ENCODE data around the gene TTLL6.

TTLL6 gene

DNA sequence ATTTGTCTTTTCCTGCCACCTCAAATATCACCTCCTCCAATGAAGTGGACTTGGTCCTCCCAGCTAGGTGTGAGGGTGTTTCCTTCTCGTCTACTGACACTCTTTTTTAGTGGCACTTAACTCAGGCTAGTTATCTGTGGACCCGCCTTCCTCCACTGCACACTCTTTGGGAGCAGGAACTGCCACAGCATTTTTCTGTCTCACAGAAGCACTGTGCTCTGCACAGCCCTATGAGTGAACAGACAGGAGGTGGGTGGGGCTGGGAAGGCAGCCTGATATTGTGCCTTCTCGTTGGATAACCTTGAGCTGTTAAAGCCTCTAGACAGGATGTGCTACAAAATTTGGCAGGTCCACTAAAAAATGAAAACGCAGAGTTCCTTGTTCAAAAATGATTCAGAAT is 56.6 kb downstream of the TTLL6 start:
- POLR2A ChIA-PET = no interaction called here

DNA sequence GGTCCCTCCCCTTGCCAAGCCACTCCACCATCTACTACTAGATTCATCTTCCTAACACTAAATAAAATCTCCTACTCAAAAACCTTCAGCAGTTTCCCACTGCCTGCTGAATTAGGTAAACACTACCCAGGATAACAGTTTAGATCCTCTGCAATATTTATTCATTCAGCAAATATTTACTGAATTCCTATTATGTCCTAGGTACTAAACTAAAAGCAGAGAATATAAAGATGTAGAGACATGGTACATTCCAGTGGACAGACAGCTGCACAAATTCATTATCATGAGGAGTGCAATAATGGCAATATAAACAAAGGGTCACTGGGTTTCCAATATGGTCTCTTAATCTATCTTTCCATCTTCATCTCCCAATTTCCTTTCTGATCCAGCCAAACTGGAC is 57.7 kb downstream of the TTLL6 start:
- ChIA-PET POLR2A (no interaction called here), CTCF (interaction anchor here (1.1 to 1.6 kb wide), 2 partner anchors 8 to 36 kb away, joined by 3 to 4 read pairs; partner anchors contain the start of gene PRAC2)
- no peak overlapping the region for H3K4me3 ChIP-seq (ENCODE audit: low read depth, low read length)
- no peak for DNase-seq (ENCODE audit: low read depth, low spot score)
- TF ChIP-seq, protein P1, sequence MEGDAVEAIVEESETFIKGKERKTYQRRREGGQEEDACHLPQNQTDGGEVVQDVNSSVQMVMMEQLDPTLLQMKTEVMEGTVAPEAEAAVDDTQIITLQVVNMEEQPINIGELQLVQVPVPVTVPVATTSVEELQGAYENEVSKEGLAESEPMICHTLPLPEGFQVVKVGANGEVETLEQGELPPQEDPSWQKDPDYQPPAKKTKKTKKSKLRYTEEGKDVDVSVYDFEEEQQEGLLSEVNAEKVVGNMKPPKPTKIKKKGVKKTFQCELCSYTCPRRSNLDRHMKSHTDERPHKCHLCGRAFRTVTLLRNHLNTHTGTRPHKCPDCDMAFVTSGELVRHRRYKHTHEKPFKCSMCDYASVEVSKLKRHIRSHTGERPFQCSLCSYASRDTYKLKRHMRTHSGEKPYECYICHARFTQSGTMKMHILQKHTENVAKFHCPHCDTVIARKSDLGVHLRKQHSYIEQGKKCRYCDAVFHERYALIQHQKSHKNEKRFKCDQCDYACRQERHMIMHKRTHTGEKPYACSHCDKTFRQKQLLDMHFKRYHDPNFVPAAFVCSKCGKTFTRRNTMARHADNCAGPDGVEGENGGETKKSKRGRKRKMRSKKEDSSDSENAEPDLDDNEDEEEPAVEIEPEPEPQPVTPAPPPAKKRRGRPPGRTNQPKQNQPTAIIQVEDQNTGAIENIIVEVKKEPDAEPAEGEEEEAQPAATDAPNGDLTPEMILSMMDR (IDR thresholded peaks at IDR 0.05; ENCODE audit: insufficient read depth, low read length, missing control alignments) = no peak

More for the DNA sequence above, 56.6 kb downstream of the TTLL6 start:
- TF ChIP-seq, protein P1 (IDR thresholded peaks at IDR 0.05; ENCODE audit: insufficient read depth, low read length, missing control alignments) = no peak
- no peak overlapping the region for H3K4me3 ChIP-seq (ENCODE audit: low read depth, low read length)
- DNase-seq (ENCODE audit: low read depth, low spot score) = no peak
- CTCF ChIA-PET = interaction anchor here (0.9 to 1.6 kb wide), 2 partner anchors 30 to 118 kb away, joined by 3 to 5 read pairs; no protein-coding TSS in a partner anchor

DNA sequence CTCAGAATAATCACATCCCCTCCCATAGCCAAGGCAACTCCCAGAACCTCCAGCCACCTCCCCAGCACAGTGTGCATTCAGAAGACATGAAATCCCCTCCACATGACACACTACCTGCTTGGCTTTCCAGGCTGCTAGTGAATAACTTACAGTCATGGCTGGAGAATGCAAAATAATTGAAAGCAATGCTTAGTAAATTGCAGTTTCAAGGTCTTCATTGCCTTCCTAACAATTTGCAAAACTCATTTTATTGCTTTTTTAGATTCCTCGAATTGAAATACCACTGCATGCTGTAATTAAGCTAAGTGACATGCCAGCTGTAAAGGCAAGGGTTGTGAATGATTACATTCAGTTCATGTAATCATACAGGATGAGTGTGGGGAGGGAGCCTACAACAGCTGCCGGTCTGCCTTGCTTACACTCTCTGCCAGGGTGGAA is 59.5 kb downstream of the TTLL6 start:
- CTCF ChIA-PET = interaction anchor here (1.0 to 1.8 kb wide), 4 partner anchors 33 to 58 kb away, joined by 3 to 7 read pairs (median 3); partner anchors contain the start of gene PRAC2
- DNase-seq (ENCODE audit: low read depth, low spot score) = no peak
- TF ChIP-seq, protein P1 (IDR thresholded peaks at IDR 0.05; ENCODE audit: insufficient read depth, low read length, missing control alignments) = no peak
- POLR2A ChIA-PET = interaction anchor here (1.1 kb wide), 1 partner anchor 113 kb away, joined by 3 read pairs; no protein-coding TSS in a partner anchor
- H3K4me3 ChIP-seq (ENCODE audit: low read depth, low read length) = no peak overlapping the region

DNA sequence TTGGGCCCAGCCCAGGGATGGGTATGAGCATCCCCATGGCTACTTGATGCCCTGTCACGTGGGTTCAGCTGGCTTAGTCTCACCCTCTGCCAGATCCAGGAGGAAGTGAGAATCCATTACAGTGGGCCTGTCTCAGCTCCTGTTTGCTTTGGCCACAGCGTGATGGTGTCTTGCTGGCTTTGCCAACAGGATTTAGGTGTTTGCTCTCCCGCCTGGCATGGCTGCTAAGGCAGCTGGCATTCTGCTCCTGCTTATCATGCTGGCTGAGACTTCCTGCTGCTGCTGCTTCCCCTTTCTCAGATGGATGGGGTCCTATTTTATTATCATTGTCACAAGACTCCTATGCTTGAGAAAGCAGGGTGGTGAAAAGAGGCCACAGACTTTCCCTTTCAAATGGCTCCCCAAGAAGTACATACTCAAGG is 60.2 kb downstream of the TTLL6 start:
- TF ChIP-seq, protein P1 (IDR thresholded peaks at IDR 0.05; ENCODE audit: insufficient read depth, low read length, missing control alignments) = no peak
- ChIA-PET POLR2A (no interaction called here), CTCF (no interaction called here)
- DNase-seq (ENCODE audit: low read depth, low spot score) = no peak
- H3K4me3 ChIP-seq (ENCODE audit: low read depth, low read length) = no peak overlapping the region

DNA sequence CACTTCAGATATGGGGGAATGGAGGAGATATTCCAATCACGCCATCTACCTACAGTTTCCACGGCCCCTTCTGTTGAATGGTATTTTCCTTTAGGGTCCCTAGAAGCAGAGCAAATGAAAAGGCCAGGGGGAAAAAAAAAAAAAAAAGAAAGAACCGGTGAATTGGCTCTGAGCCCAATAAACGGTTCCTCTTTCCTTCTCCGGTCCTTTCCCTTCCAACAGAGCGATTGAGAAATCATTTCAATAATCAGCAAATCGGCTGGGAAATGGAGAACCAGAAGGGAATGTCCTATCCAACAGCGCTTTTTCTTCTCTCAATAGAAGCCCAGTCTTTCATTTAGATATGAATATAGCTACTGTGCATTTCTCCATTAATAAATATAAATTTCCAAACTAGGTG is 61.7 kb downstream of the TTLL6 start:
- ChIA-PET POLR2A (no interaction called here), CTCF (interaction anchor here (0.7 to 2.0 kb wide), 7 partner anchors 9 to 76 kb away, joined by 3 to 5 read pairs (median 3); no protein-coding TSS in a partner anchor)
- TF ChIP-seq, protein P1 (IDR thresholded peaks at IDR 0.05; ENCODE audit: insufficient read depth, low read length, missing control alignments) = no peak
- H3K4me3 ChIP-seq (ENCODE audit: low read depth, low read length) = no peak overlapping the region
- no peak for DNase-seq (ENCODE audit: low read depth, low spot score)

DNA sequence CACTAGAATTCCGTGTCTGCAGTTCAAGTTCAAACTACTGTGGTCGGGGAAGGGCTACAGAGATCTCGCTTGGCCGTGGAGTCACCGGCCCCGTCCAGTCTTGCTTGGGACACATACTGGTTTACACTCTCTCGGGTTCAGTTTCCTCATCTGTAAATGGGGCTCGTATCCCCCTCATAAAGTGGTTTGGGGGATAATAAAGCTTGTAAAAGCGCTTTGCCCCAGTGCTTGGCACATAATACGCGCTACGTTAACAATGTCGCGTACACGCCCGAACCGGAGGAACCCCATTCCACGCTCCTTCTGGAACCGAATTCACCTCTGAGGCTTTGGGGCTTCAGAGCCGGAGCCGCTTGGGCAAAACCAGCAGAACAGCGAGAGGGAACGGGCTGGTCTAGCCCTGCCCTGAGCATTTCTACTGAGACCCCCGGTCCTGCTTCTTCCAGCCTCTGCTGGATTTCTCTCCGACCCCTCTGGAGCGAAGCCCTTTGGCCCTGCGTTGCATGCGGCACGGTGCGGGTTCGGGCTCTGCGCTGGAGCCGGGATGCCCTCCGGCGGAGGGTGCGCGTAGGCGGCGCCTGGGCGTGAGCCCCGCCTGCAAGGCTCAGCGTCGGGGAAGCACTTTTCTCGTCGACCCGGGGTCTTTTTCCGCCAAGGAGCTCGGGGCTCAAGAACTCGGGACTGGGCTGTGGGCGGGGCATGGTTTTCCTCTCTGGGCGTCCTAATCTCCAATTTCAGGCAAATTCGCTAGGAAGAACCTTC is 62.3 kb downstream of the TTLL6 start:
- no peak for DNase-seq (ENCODE audit: low read depth, low spot score)
- CTCF ChIA-PET = interaction anchor here (0.8 to 2.0 kb wide), 2 partner anchors 16 to 30 kb away, joined by 3 to 5 read pairs; no protein-coding TSS in a partner anchor
- POLR2A ChIA-PET = no interaction called here
- no peak overlapping the region for H3K4me3 ChIP-seq (ENCODE audit: low read depth, low read length)
- TF ChIP-seq, protein P1 (IDR thresholded peaks at IDR 0.05; ENCODE audit: insufficient read depth, low read length, missing control alignments) = no peak
